IMR-90 (cell line): Measurements from ENCODE around the gene MTFR1L.

ENCODE experiments used
- CEBPB ChIP-seq: IDR thresholded peaks from 2 replicates; pipeline ENCODE4 v1.6.1; 2012; ENCODE audit warnings: low read depth, low read length, improper control_type of control experiment
- CTCF ChIP-seq: conservative IDR thresholded peaks from 2 replicates; pipeline ENCODE4 v1.5.1; 2012; ENCODE audit warnings: mild to moderate bottlenecking, low read depth, low read length, improper control_type of control experiment
- MXI1 ChIP-seq: IDR thresholded peaks from 2 replicates; pipeline ENCODE4 v1.6.1; 2012; ENCODE audit warnings: low read depth, mild to moderate bottlenecking, low read length, moderate library complexity, borderline replicate concordance
- POLR2A ChIP-seq: IDR thresholded peaks from 2 replicates; pipeline ENCODE4 v1.6.1; 2012; ENCODE audit warnings: mild to moderate bottlenecking, low read depth, low read length
- RCOR1 ChIP-seq: IDR thresholded peaks from 2 replicates; pipeline ENCODE4 v1.6.1; 2012; ENCODE audit warnings: mild to moderate bottlenecking, low read length, improper control_type of control experiment; ENCODE audit not compliant: insufficient replicate concordance

- TF ChIP-seq RCOR1 (no peak), POLR2A (no peak), CTCF (no peak), CEBPB (no peak), MXI1 (no peak)
Measured at GRCh38 chr1:25845664-25846063, 25.9 kb downstream of the MTFR1L start.
